Heart left ventricle (tissue), 16 donors: ENCODE measurements around the gene NEURL2. TPM values are rescaled to one million over a fixed set of nuclear protein-coding genes. Genes with fewer than 3 reads are reported as not detected.
"Not testable (repeated sequence)": the region's sequence is repeated elsewhere in the genome, so short reads cannot be mapped to it uniquely, and the experiment has no call there.

Source experiments
- ATAC-seq, 4 donors: fragments of 200-7000 bp; cut with Tn5 transposase; one replicate each; pipeline ENCODE4 v1.9.1; 2020 to 2022; ENCODE audit warnings: moderate library complexity in 4 of 4, mild to moderate bottlenecking in 3 of 4, moderate number of reproducible peaks in 1 of 4
- DNase-seq, 5 donors: peaks; one replicate each; pipeline ENCODE4 v3.0.0-alpha.2; 2020
- H3K27ac ChIP-seq, 12 donors: fragments of 200-600 bp; sonication (generic) in 4 of 12; one replicate each; pipeline versions ENCODE4 v1.5.0 to v1.8.0; 2016 to 2022; ENCODE audit warnings: mild to moderate bottlenecking in 2 of 12
- H3K27me3 ChIP-seq, 9 donors: fragments of 200-600 bp; sonication (generic) in 2 of 9; one replicate each; pipeline versions ENCODE4 v1.5.1 to v1.8.0; 2016 to 2022; ENCODE audit warnings: mild to moderate bottlenecking in 3 of 9
- H3K36me3 ChIP-seq, 9 donors: fragments of 200-600 bp; sonication (generic) in 2 of 9; one replicate each; pipeline versions ENCODE4 v1.5.0 to v1.8.0; 2018 to 2022; ENCODE audit warnings: mild to moderate bottlenecking in 2 of 9
- H3K4me1 ChIP-seq, 12 donors: fragments of 200-600 bp; sonication (generic) in 4 of 12; one replicate each; pipeline versions ENCODE4 v1.5.0 to v1.8.0; 2016 to 2022; ENCODE audit warnings: mild to moderate bottlenecking in 3 of 12
- H3K4me3 ChIP-seq, 12 donors: fragments of 200-600 bp; sonication (generic) in 4 of 12; one replicate each; pipeline versions ENCODE4 v1.5.0 to v1.8.0; 2017 to 2022; ENCODE audit warnings: mild to moderate bottlenecking in 9 of 12, moderate library complexity in 4 of 12
- H3K9me3 ChIP-seq, 12 donors: fragments of 200-600 bp; sonication (generic) in 4 of 12; one replicate each; pipeline versions ENCODE4 v1.5.0 to v1.8.0; 2016 to 2022; ENCODE audit warnings: mild to moderate bottlenecking in 1 of 12
- CTCF ChIP-seq, 12 donors: fragments of 200-600 bp; sonication (generic) in 4 of 12; IDR thresholded peaks; one replicate each; pipeline versions ENCODE4 v1.5.0 to v1.8.0; 2018 to 2022; ENCODE audit warnings: antibody characterized with exemption in 12 of 12, mild to moderate bottlenecking in 5 of 12
- POLR2A ChIP-seq, 2 donors: fragments of 450-650 bp; IDR thresholded peaks; one replicate each; pipeline ENCODE4 v1.6.1; 2017; ENCODE audit warnings: antibody characterized with exemption in 2 of 2, mild to moderate bottlenecking in 2 of 2, moderate library complexity in 2 of 2
- WGBS, 4 donors: extraction: QIAGEN DNeasy Blood & Tissue Kit in 2 of 4; methylation state at CpG; one replicate each; pipeline versions ENCODE4 v1.1.5 to v1.1.7; 2013 to 2018; 5-methylcytosine and 5-hydroxymethylcytosine counted together
- intact Hi-C, 10 donors: fragments of 100-400 bp; cut with DNase I; formaldehyde crosslinking; loops; one replicate each; pipeline versions ENCODE4 v1.11.1 to v1.14.2; 2022
- polyA plus RNA-seq, 2 donors: library from polyadenylated mRNA; stranded (reverse); fragments of 200-250 nt; gene quantifications; one replicate each; pipeline ENCODE4 v1.2.3, GENCODE V29; 2013
- total RNA-seq, 9 donors: library from RNA; depleted of rRNA in 2 of 9; stranded (reverse); fragments of >200 nt in 2 of 9; fragmentation: NEBNext Ultra II Directional in 3 of 9; extraction: Animal tissue kit (Norgen Biotek cat#: 25700) in 3 of 9; gene quantifications; one replicate each; pipeline versions ENCODE4 v1.1.0 to v1.2.4, GENCODE V29; 2016 to 2023
- donor health status: ischemic (EF 13 %, LVEDD 7.1; RV severe dilation, severe dysfunction).
- donor health status: healthy with polysubstance abuse.
- donor health status: DM: no; HTN: yes; CAD: no.
- donor health status: DM: no; HTN: no; CAD: no.
- donor health status: ischemic (EF 25% LVEDD 6.9; RV normal size, moderate dysfunction).
- donor health status: ischemic (EF 25% LVEDD 5.7; RV mildly dilated, moderate dysfunction).
- donor health status: healthy.
- donor health status: DM: yes; HTN: yes; CAD: no.
- donor health status: ischemic (EF 35%, LVEDD 5.7; RV mildly dilated, moderate dysfunction).
- donor health status: nonischemic (EF 11% LVEDD 7.7; RV severe dilation, severe dysfunction).
- donor health status: DM: yes; HTN: yes; CAD: no.
- donor health status: PGD.
- donor health status: ischemic (EF 29% LVEDD 5.4; RV normal size, mild dysfunction).
- donor health status: nonischemic (EF 23%, LVEDD 6.1; RV moderate dilation, normal function).

NEURL2 gene
- total and polyA plus RNA-seq, 11 donors, result 3.0 to 14.8 (median 8.4) TPM

- Histone ChIP-seq H3K36me3 (peaks cover 0 to 84% (median 55%) of the 10 kb centered on the region in 9 donors), H3K27me3 (no peaks in the 10 kb centered on the region), H3K9me3 (no peaks in the 10 kb centered on the region), H3K27ac (no peak overlapping the region), H3K4me1 (peaks cover 0 to 6% (median 0%) of the 10 kb centered on the region in 12 donors), H3K4me3 (no peak overlapping the region)
- DNase-seq, result peak in 1 of 5 donors; percentile 15
- peak in 1 of 4 donors; percentile 12 for ATAC-seq
- intact Hi-C loops, result no loop called here
- 84 to 89% (median 87%) methylated on average over 14 to 16 of the region's 16 CpGs for WGBS, 4 donors
- no peak for TF ChIP-seq CTCF (IDR thresholded peaks at IDR 0.05)
- TF ChIP-seq POLR2A (IDR thresholded peaks at IDR 0.05), result no peak
Measured at GRCh38 chr20:45904583-45905504, 13.8 kb upstream of the NEURL2 start.

GRCh38 chr20:45902199-45902701 is 11.2 kb upstream of the NEURL2 start:
- no peak for DNase-seq
- H3K27ac ChIP-seq, result no peak overlapping the region
- intact Hi-C loops, result no loop called here
- ATAC-seq, result peak in 2 of 4 donors; percentile 12 to 18
- H3K9me3 ChIP-seq, result no peaks in the 10 kb centered on the region
- WGBS, 4 donors, result 89 to 92% (median 91%) methylated on average over 10 to 14 of the region's 14 CpGs
- H3K4me1 ChIP-seq, result no peaks in the 10 kb centered on the region
- no peaks in the 10 kb centered on the region for H3K27me3 ChIP-seq
- no peak overlapping the region for H3K4me3 ChIP-seq
- peaks cover 0 to 94% (median 79%) of the 10 kb centered on the region in 9 donors for H3K36me3 ChIP-seq
- no peak for TF ChIP-seq CTCF (IDR thresholded peaks at IDR 0.05)
- no peak for TF ChIP-seq POLR2A (IDR thresholded peaks at IDR 0.05)

GRCh38 chr20:45901332-45901731 is 10.3 kb upstream of the NEURL2 start:
- H3K9me3 ChIP-seq, H3K27me3 ChIP-seq, H3K4me3 ChIP-seq, DNase-seq, intact Hi-C loops, H3K4me1 ChIP-seq, ATAC-seq, H3K27ac ChIP-seq: not testable (repeated sequence)
- WGBS, 4 donors, result 87 to 97% (median 95%) methylated on average over 6 of the region's 6 CpGs
- H3K36me3 ChIP-seq, result peaks cover 0 to 97% (median 85%) of the 10 kb centered on the region in 9 donors

GRCh38 chr20:45899046-45899835 is 8.2 kb upstream of the NEURL2 start:
- Histone ChIP-seq H3K27ac (no peak overlapping the region), H3K9me3 (no peaks in the 10 kb centered on the region), H3K36me3 (peaks cover 0 to 98% (median 89%) of the 10 kb centered on the region in 9 donors), H3K27me3 (no peaks in the 10 kb centered on the region), H3K4me1 (no peaks in the 10 kb centered on the region), H3K4me3 (no peak overlapping the region)
- 87 to 94% (median 92%) methylated on average over 13 of the region's 13 CpGs for WGBS, 4 donors
- ATAC-seq (peak in 1 of 4 donors; percentile 7), DNase-seq (peak in 1 of 5 donors; percentile 7)
- intact Hi-C loops, result loop anchor here in 1 of 10 donors (10.0 kb wide), 1 partner anchor 66 kb away; no protein-coding TSS in a partner anchor
- TF ChIP-seq POLR2A (IDR thresholded peaks at IDR 0.05), result no peak
